ENCODE data around the gene USP6NL.

Gene USP6NL

DNA sequence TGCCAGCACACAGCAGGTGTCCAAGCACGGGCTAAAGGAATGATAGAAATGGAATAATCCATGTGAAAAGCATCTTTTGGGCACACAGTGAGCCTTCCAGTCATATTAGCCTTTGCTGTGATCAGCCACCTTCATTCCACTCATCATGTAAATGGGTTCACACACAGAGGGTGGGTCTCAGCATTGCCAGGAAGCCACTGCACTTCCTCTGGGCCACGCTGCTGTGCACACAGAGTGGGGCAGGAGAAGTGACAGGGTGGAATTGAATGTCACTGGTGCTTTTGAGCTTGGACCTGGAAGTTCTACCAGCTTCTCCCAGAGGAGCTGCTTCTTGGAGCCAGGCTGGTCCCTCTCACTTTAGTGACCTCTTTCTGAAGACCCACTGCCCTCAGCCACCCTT is 203.5 kb downstream of the USP6NL start:
- DNase-seq: no peak

DNA sequence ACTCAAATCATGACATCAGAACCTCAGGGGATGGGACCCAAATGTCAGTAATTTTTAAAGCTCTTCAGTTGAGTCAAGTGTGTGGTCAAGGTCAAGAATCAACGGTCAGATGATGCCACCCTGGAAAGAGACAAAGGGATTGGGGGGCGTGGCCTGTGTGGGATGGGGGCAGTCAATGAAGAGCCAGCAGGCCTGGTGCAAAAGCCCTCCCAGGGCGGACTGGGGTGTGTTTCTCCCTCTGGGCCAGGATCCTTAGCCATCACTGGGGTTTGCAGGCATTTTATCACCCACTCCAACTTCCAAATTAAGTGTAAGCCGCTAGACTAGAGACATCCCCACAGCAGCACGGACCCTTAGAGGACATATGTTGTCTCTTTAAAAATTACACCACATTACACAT is 204.7 kb downstream of the USP6NL start:
- DNase-seq: no peak

DNA sequence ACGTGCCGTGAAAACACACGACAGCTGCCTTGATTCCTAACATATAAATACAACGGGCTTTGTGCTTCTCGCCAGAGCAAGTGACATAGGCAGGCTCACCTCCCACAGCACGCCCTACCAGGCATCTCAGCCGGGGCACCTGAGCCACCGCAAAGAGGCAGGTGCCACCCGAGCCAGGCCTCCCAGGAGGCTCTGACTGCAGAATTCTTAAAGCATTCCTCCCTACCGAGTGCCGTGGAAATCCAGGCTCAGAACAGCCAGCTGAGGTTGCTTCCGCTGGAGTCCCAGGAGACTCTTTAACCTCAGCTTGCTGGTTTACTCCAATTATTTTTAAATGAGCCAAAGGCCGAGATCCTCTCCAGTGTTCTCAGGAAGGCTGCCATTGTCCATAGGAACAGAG is 206.5 kb downstream of the USP6NL start:
- DNase-seq: no peak

All from fibroblast of skin of abdomen (primary cell).